ENCODE data around the gene ORC2.

GRCh38 chr2:200901459-200902072 lies 61.9 kb downstream of the ORC2 start:
- TF ChIP-seq MAX (IDR thresholded peaks at IDR 0.05) (no peak), EP300 (IDR thresholded peaks at IDR 0.05; ENCODE audit: borderline replicate concordance) (no peak), YY1 (IDR thresholded peaks at IDR 0.05; ENCODE audit: low read depth) (no peak), TEAD4 (IDR thresholded peaks at IDR 0.05) (no peak), FOXM1 (IDR thresholded peaks at IDR 0.05; ENCODE audit: borderline replicate concordance, low read depth) (no peak), TCF12 (IDR thresholded peaks at IDR 0.05; ENCODE audit: low read depth) (no peak)
